ENCODE measurements around the gene DOCK11. TPM values are rescaled to one million over a fixed set of nuclear protein-coding genes. Genes with fewer than 3 reads are reported as not detected.

The DOCK11 gene
- total RNA-seq, 1 donor from 2014 or later = 5.8 TPM

GRCh38 chrX:118553042-118553710 lies 57.6 kb downstream of the DOCK11 start:
- Mint-ChIP-seq H3K9me3 (ENCODE audit: low read depth) (peaks cover 11% of the 10 kb centered on the region), H3K4me1 (ENCODE audit: low read depth) (no peaks in the 10 kb centered on the region), H3K36me3 (ENCODE audit: insufficient read depth) (peaks cover 4% of the 10 kb centered on the region), H3K27ac (no peak overlapping the region), H3K4me3 (ENCODE audit: low read depth) (no peak overlapping the region), H3K27me3 (no peaks in the 10 kb centered on the region)
- no peak for DNase-seq (ENCODE audit: low spot score, unreplicated experiment)
- TF ChIP-seq, protein P1, sequence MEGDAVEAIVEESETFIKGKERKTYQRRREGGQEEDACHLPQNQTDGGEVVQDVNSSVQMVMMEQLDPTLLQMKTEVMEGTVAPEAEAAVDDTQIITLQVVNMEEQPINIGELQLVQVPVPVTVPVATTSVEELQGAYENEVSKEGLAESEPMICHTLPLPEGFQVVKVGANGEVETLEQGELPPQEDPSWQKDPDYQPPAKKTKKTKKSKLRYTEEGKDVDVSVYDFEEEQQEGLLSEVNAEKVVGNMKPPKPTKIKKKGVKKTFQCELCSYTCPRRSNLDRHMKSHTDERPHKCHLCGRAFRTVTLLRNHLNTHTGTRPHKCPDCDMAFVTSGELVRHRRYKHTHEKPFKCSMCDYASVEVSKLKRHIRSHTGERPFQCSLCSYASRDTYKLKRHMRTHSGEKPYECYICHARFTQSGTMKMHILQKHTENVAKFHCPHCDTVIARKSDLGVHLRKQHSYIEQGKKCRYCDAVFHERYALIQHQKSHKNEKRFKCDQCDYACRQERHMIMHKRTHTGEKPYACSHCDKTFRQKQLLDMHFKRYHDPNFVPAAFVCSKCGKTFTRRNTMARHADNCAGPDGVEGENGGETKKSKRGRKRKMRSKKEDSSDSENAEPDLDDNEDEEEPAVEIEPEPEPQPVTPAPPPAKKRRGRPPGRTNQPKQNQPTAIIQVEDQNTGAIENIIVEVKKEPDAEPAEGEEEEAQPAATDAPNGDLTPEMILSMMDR (IDR thresholded peaks at IDR 0.05; ENCODE audit: unreplicated experiment) = no peak

- H3K36me3 Mint-ChIP-seq (ENCODE audit: insufficient read depth) = peaks cover 4% of the 10 kb centered on the region
- no peak overlapping the region for H3K27ac Mint-ChIP-seq
- no peaks in the 10 kb centered on the region for H3K27me3 Mint-ChIP-seq
- peaks cover 13% of the 10 kb centered on the region for H3K9me3 Mint-ChIP-seq (ENCODE audit: low read depth)
- TF ChIP-seq, protein P1 (IDR thresholded peaks at IDR 0.05; ENCODE audit: unreplicated experiment) = no peak
- H3K4me1 Mint-ChIP-seq (ENCODE audit: low read depth) = no peaks in the 10 kb centered on the region
- no peak overlapping the region for H3K4me3 Mint-ChIP-seq (ENCODE audit: low read depth)
- no peak for DNase-seq (ENCODE audit: low spot score, unreplicated experiment)
Measured at GRCh38 chrX:118554511-118554910, 58.9 kb downstream of the DOCK11 start.

DNA sequence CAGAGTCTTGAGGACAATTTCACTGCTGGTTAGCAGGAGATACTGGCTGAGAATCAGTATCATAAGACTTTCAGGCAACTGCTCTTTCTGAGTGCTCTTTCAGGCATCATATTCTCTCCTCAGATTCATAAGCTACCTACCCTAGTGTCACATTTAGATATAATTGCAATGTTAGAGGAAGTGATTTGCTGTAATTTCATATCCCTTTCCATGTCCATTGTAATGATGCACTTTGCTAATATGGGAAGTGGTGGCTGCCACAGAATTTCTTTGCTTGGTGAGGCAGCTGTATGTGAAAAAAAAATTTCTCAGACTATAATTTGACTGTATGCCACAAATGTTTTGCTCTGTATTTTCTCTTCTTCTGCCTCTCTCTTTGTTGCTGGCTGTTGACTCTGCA lies 63.3 kb downstream of the DOCK11 start:
- Mint-ChIP-seq H3K27ac (no peak overlapping the region), H3K4me1 (ENCODE audit: low read depth) (no peaks in the 10 kb centered on the region), H3K9me3 (ENCODE audit: low read depth) (peaks cover 17% of the 10 kb centered on the region), H3K36me3 (ENCODE audit: insufficient read depth) (peaks cover 5% of the 10 kb centered on the region), H3K27me3 (no peaks in the 10 kb centered on the region), H3K4me3 (ENCODE audit: low read depth) (no peak overlapping the region)
- TF ChIP-seq, protein P1 (IDR thresholded peaks at IDR 0.05; ENCODE audit: unreplicated experiment) = no peak
- no peak for DNase-seq (ENCODE audit: low spot score, unreplicated experiment)

GRCh38 chrX:118560489-118560888 lies 64.9 kb downstream of the DOCK11 start:
- DNase-seq (ENCODE audit: low spot score, unreplicated experiment) = no peak
- TF ChIP-seq, protein P1 (IDR thresholded peaks at IDR 0.05; ENCODE audit: unreplicated experiment) = no peak
- no peaks in the 10 kb centered on the region for H3K4me1 Mint-ChIP-seq (ENCODE audit: low read depth)
- H3K27ac Mint-ChIP-seq = no peak overlapping the region
- no peaks in the 10 kb centered on the region for H3K27me3 Mint-ChIP-seq
- H3K36me3 Mint-ChIP-seq (ENCODE audit: insufficient read depth) = peaks cover 5% of the 10 kb centered on the region
- H3K9me3 Mint-ChIP-seq (ENCODE audit: low read depth) = peaks cover 13% of the 10 kb centered on the region
- no peak overlapping the region for H3K4me3 Mint-ChIP-seq (ENCODE audit: low read depth)

DNA sequence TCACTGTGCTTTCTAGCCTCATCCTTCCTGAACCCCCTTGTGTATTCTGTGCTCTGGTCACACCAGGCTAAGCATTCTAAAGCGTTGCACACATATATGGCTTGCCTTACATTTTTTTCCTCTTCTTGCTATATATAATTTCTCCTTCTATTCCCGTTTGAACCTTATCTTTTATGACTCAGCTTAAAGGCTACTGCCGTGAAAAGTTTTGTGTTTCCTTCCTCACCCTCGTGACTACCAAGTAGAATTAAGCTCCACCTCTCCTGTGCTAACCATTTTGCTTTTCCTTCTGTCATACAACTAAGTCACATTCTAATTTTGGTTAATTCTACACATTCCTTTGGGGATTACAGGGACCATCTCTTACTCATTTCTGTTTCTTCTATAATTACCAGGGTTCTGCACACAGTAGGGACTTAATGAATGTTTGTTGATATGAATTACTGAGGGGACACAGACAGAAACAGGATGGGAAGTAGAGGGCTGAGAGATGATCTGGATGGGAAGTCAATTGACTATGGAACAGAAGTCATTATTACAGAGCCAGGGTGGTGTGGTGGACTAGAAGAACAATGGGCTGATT lies 67.1 kb downstream of the DOCK11 start:
- TF ChIP-seq, protein P1 (IDR thresholded peaks at IDR 0.05; ENCODE audit: unreplicated experiment) = no peak
- no peak overlapping the region for H3K4me3 Mint-ChIP-seq (ENCODE audit: low read depth)
- no peaks in the 10 kb centered on the region for H3K27me3 Mint-ChIP-seq
- no peaks in the 10 kb centered on the region for H3K4me1 Mint-ChIP-seq (ENCODE audit: low read depth)
- DNase-seq (ENCODE audit: low spot score, unreplicated experiment) = no peak
- no peak overlapping the region for H3K27ac Mint-ChIP-seq
- H3K9me3 Mint-ChIP-seq (ENCODE audit: low read depth) = peaks cover 15% of the 10 kb centered on the region
- H3K36me3 Mint-ChIP-seq (ENCODE audit: insufficient read depth) = peaks cover 3% of the 10 kb centered on the region

Measured in progenitor cell of endocrine pancreas (in vitro differentiated cells).